ENCODE measurements around the gene PHACTR1.
"Not testable (repeated sequence)": the region's sequence is repeated elsewhere in the genome, so short reads cannot be mapped to it uniquely, and the experiment has no call there.

PHACTR1 gene

GRCh38 chr6:13238017-13238416 is 521.5 kb downstream of the PHACTR1 start:
- DNase-seq (ENCODE audit: low read depth in 2 of 2): no peak

GRCh38 chr6:13238640-13239216 is 522.2 kb downstream of the PHACTR1 start:
- DNase-seq (ENCODE audit: low read depth in 2 of 2): no peak

GRCh38 chr6:13239530-13240455 is 523.2 kb downstream of the PHACTR1 start:
- DNase-seq (ENCODE audit: low read depth in 2 of 2): no peak

GRCh38 chr6:13241364-13241763 is 524.8 kb downstream of the PHACTR1 start:
- DNase-seq (ENCODE audit: low read depth in 2 of 2): no peak

- no peak for DNase-seq (ENCODE audit: low read depth in 2 of 2)
These were observed 525.6 kb downstream of the PHACTR1 start for GRCh38 chr6:13242178-13242577.

- DNase-seq (ENCODE audit: low read depth in 2 of 2): no peak
These were observed 526.0 kb downstream of the PHACTR1 start for GRCh38 chr6:13242590-13242989.

- DNase-seq (ENCODE audit: low read depth in 2 of 2): no peak
These were observed 526.5 kb downstream of the PHACTR1 start for GRCh38 chr6:13243033-13243432.

GRCh38 chr6:13243745-13244144 is 527.2 kb downstream of the PHACTR1 start:
- not testable (repeated sequence) for DNase-seq (ENCODE audit: low read depth in 2 of 2)

- DNase-seq (ENCODE audit: low read depth in 2 of 2): no peak
These were observed 531.1 kb downstream of the PHACTR1 start for GRCh38 chr6:13247627-13248026.

GRCh38 chr6:13248053-13248452 is 531.5 kb downstream of the PHACTR1 start:
- DNase-seq (ENCODE audit: low read depth in 2 of 2): no peak

- DNase-seq (ENCODE audit: low read depth in 2 of 2): no peak
These were observed 532.0 kb downstream of the PHACTR1 start for GRCh38 chr6:13248584-13248985.

GRCh38 chr6:13248994-13249393 is 532.4 kb downstream of the PHACTR1 start:
- no peak for DNase-seq (ENCODE audit: low read depth in 2 of 2)

- no peak for DNase-seq (ENCODE audit: low read depth in 2 of 2)
These were observed 533.2 kb downstream of the PHACTR1 start for GRCh38 chr6:13249817-13250216.

GRCh38 chr6:13250703-13251102 is 534.1 kb downstream of the PHACTR1 start:
- DNase-seq (ENCODE audit: low read depth in 2 of 2): no peak

- DNase-seq (ENCODE audit: low read depth in 2 of 2): no peak
These were observed 534.7 kb downstream of the PHACTR1 start for GRCh38 chr6:13251242-13251641.

GRCh38 chr6:13252790-13253189 is 536.2 kb downstream of the PHACTR1 start:
- no peak for DNase-seq (ENCODE audit: low read depth in 2 of 2)

GRCh38 chr6:13253272-13253671 is 536.7 kb downstream of the PHACTR1 start:
- no peak for DNase-seq (ENCODE audit: low read depth in 2 of 2)

GRCh38 chr6:13256266-13257001 is 539.9 kb downstream of the PHACTR1 start:
- DNase-seq (ENCODE audit: low read depth in 2 of 2): no peak

- no peak for DNase-seq (ENCODE audit: low read depth in 2 of 2)
These were observed 542.8 kb downstream of the PHACTR1 start for GRCh38 chr6:13259393-13259792.

GRCh38 chr6:13260101-13260598 is 543.6 kb downstream of the PHACTR1 start:
- no peak for DNase-seq (ENCODE audit: low read depth in 2 of 2)

GRCh38 chr6:13260831-13261230 is 544.3 kb downstream of the PHACTR1 start:
- DNase-seq (ENCODE audit: low read depth in 2 of 2): no peak

GRCh38 chr6:13261464-13261994 is 545.0 kb downstream of the PHACTR1 start:
- no peak for DNase-seq (ENCODE audit: low read depth in 2 of 2)
